Adrenal gland (tissue), 5 donors: ENCODE data around the gene ARHGAP40.

ENCODE experiments used
- CTCF ChIP-seq, 6 experiments: fragments of 450-650 bp in 4 of 6; fragments of 200-600 bp in 2 of 6; sonication (generic) in 1 of 6; IDR thresholded peaks; 1 replicate in 5 of 6; 2 replicates in 1 of 6; pipeline versions ENCODE4 v1.5.1 to v1.8.0; 2016 to 2021; ENCODE audit warnings: antibody characterized with exemption in 6 of 6, mild to moderate bottlenecking in 2 of 6, moderate library complexity in 1 of 6
- POLR2A ChIP-seq, 2 donors: fragments of 450-650 bp; IDR thresholded peaks; one replicate each; pipeline ENCODE4 v1.6.1; 2017; ENCODE audit warnings: antibody characterized with exemption in 2 of 2, mild to moderate bottlenecking in 2 of 2, moderate library complexity in 1 of 2
- donor health status: DM: no; HTN: no; CAD: no.

- TF ChIP-seq CTCF (IDR thresholded peaks at IDR 0.05) (no peak), POLR2A (IDR thresholded peaks at IDR 0.05) (no peak)
Observed at GRCh38 chr20:38674765-38675133, 73.1 kb downstream of the ARHGAP40 start.
